GM21717 (cell line): ENCODE measurements around the gene INS.

Experiments
- ATAC-seq: cut with Tn5 transposase; IDR thresholded peaks from one replicate; pipeline ENCODE4 v1.9.1; 2021; ENCODE audit warnings: mild to moderate bottlenecking, moderate library complexity; ENCODE audit not compliant: unreplicated experiment

The INS gene

GRCh38 chr11:2149460-2149859 lies 11.5 kb downstream of the INS start:
- ATAC-seq: no peak

GRCh38 chr11:2148595-2148994 lies 12.4 kb downstream of the INS start:
- ATAC-seq: no peak

- ATAC-seq: no peak
These were observed 13.6 kb downstream of the INS start for GRCh38 chr11:2147391-2147790.

GRCh38 chr11:2146051-2146450 lies 15.0 kb downstream of the INS start:
- ATAC-seq: no peak

- no peak for ATAC-seq
These were observed 16.3 kb downstream of the INS start for GRCh38 chr11:2144544-2145248.

- no peak for ATAC-seq
These were observed 17.0 kb downstream of the INS start for GRCh38 chr11:2143799-2144543.

- no peak for ATAC-seq
These were observed 17.6 kb downstream of the INS start for GRCh38 chr11:2143477-2143798.

GRCh38 chr11:2142762-2143202 lies 18.2 kb downstream of the INS start:
- no peak for ATAC-seq

DNA sequence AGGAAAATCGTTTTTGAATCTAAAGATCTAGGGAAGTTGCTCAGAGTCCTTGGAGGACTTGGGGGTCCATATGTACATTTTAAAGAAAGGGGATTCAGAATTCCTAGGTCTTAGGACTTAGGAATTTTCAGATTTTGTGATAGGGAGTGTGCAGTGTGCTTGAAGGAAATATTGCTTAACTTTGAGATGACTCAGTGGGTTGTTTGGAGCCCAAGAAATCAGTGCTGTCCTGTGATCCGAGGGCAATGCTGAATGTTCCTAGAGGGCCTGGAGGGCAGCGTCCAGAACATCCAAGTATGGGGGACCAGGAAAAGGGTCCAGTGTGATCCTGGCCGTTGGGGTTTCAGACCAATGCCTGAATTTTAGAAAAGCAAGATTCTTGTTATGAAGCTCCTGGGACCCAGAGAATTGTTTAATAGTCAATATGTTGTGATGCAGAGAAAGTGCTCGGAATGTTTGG lies 18.7 kb downstream of the INS start:
- no peak for ATAC-seq

DNA sequence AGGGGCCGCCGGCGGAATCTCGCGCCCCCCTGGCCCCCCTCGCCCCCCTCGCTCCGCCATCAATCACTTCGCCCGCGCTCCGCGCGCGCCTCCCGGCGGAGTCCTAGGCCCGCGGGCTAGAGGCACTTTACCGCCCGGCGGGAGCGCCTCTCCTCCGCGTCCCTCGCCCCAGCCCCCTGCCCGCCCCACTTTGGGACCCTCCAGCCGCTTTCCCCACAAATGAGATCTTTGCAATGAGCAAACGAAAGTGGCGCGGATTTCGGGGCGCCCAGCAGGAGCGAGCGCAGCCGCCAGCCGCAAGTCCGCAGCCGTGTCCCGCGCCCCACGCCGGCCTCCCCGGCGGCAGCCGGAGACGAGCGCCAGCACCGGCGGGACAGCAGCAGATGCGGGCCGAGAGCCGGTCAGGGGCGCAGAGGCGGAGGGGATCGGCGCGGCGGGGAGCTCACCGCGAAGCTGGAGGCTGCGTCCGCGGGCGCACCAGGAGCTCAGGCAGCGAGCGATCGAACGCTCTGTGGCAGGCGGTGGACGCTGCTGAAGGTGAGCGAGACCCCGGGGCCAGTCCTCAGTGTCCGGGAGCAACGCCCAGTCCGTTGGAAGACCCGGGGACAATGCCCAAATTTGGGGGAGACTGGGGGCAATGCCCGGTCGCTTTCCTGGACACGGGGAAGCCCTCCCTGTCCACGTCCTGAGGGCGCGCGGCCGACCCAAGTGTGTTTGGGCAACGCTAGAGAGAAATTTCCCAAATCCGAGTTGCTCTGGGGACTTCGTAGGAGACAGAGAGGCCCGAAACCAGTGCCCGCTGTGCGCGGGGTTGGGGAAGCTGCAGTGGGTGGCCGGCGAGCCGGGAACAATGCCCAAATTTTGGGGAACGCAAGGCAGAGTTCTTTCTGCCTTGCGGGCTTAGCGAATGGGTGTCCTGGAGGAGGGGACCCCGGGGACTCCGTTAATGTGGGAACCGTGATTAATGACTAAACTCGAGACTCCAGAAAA lies 20.3 kb downstream of the INS start:
- ATAC-seq: no peak

DNA sequence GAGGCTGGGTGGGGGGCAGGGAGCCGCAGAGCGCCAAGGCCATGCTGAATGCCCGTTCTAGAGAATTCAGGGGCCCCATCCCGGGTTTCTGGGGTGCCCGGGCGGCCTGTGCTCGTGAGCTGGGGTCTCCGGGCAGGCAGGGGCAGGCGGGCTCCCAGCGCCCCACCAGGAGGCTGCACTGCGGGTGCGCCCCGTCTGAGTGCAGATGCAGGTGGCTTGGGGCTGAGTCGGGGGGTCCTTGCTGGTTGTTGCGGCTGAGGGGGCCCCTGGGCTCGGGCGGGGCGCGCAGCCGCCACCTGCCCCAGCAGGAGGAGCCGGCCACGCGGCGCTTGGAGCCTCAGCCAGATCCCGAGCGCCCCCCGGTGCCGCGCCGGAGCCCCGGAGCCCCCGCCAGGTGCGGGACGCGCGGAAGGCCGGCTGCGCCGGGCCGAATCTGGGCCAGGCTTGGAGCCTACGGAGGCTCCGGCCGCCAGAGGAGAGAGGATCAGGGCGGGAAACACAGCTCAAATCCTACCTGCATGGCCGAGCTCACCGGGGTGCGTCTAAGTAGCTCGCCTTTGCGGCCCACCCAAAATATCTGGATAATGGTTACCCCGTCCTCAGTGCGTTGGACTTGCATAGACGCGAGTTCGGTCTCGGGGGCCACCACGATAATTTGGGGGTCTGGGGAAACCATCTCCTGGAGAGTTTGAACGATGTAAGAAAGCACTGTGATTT lies 21.2 kb downstream of the INS start:
- no peak for ATAC-seq

- ATAC-seq: no peak
These were observed 21.9 kb downstream of the INS start, which contains the start of gene IGF2 for GRCh38 chr11:2139123-2139521. TSS of gene IGF2 (minus strand) at chr11:2139389. CDS start at chr11:2135523, 3,866 bp downstream.

- no peak for ATAC-seq
These were observed 22.4 kb downstream of the INS start for GRCh38 chr11:2138431-2139122.

GRCh38 chr11:2138068-2138430 lies 23.0 kb downstream of the INS start:
- no peak for ATAC-seq

- no peak for ATAC-seq
These were observed 23.6 kb downstream of the INS start for GRCh38 chr11:2137202-2138067.

DNA sequence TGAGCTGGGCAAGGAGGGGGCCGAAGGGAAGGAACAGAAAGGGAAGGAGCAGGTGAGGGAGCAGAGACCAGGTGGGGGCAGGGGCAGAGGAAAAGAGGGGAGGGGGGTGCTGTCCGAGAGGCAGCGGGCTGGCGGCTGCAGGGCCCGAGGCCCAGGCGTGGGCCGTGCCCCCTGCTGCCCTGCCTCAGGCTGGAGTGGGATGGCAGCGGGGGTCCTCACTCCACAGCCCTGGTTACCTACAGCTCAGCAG lies 24.1 kb downstream of the INS start:
- no peak for ATAC-seq

- no peak for ATAC-seq
These were observed 24.6 kb downstream of the INS start for GRCh38 chr11:2136209-2136951.

GRCh38 chr11:2135648-2136201 lies 25.3 kb downstream of the INS start:
- no peak for ATAC-seq
